ENCODE data around the gene CCDC88B.

The CCDC88B gene

GRCh38 chr11:64330888-64331287 lies 9.1 kb upstream of the CCDC88B start:
- Histone ChIP-seq H3K79me2 (ENCODE audit: insufficient read depth, low read length) (no peaks in the 10 kb centered on the region), H3K4me1 (ENCODE audit: insufficient read depth, low read length, poor library complexity, severe bottlenecking) (no peaks in the 10 kb centered on the region), H3K9me3 (ENCODE audit: insufficient read depth, low read depth, low read length) (no peaks in the 10 kb centered on the region), H3K36me3 (ENCODE audit: insufficient read depth, low read length) (no peaks in the 10 kb centered on the region), H3K9ac (ENCODE audit: low read depth, low read length, poor library complexity, severe bottlenecking) (no peak overlapping the region), H3K9me2 (replicated peaks; ENCODE audit: low read depth, low read length) (no peaks in the 10 kb centered on the region), H3K27me3 (ENCODE audit: insufficient read depth, low read length, poor library complexity, severe bottlenecking) (no peaks in the 10 kb centered on the region), H3F3A (ENCODE audit: low read depth) (no peaks in the 10 kb centered on the region), H2AFZ (ENCODE audit: low read length) (no peak overlapping the region), H3K4me3 (ENCODE audit: low read length, poor library complexity, severe bottlenecking) (no peak overlapping the region), H3K4me2 (ENCODE audit: low read depth, low read length, poor library complexity, severe bottlenecking) (no peak overlapping the region), H4K20me1 (ENCODE audit: insufficient read depth, low read length, poor library complexity, severe bottlenecking) (no peaks in the 10 kb centered on the region)
- TF ChIP-seq CTCF (conservative IDR thresholded peaks at IDR 0.05; ENCODE audit: low read length), result no peak
- no peak for TF ChIP-seq EZH2phosphoT487 (IDR thresholded peaks at IDR 0.05; ENCODE audit: borderline replicate concordance)

- H3K27me3 ChIP-seq (ENCODE audit: insufficient read depth, low read length, poor library complexity, severe bottlenecking), result no peaks in the 10 kb centered on the region
- no peaks in the 10 kb centered on the region for H4K20me1 ChIP-seq (ENCODE audit: insufficient read depth, low read length, poor library complexity, severe bottlenecking)
- H3K4me1 ChIP-seq (ENCODE audit: insufficient read depth, low read length, poor library complexity, severe bottlenecking), result no peaks in the 10 kb centered on the region
- no peaks in the 10 kb centered on the region for H3K36me3 ChIP-seq (ENCODE audit: insufficient read depth, low read length)
- H3K79me2 ChIP-seq (ENCODE audit: insufficient read depth, low read length), result no peaks in the 10 kb centered on the region
- no peaks in the 10 kb centered on the region for H3K9me2 ChIP-seq (replicated peaks; ENCODE audit: low read depth, low read length)
- no peaks in the 10 kb centered on the region for H3K9me3 ChIP-seq (ENCODE audit: insufficient read depth, low read depth, low read length)
- peak overlapping the region; percentile 5 for H3K9ac ChIP-seq (ENCODE audit: low read depth, low read length, poor library complexity, severe bottlenecking)
- H3K4me2 ChIP-seq (ENCODE audit: low read depth, low read length, poor library complexity, severe bottlenecking), result no peak overlapping the region
- H2AFZ ChIP-seq (ENCODE audit: low read length), result no peak overlapping the region
- no peak overlapping the region for H3K4me3 ChIP-seq (ENCODE audit: low read length, poor library complexity, severe bottlenecking)
- H3F3A ChIP-seq (ENCODE audit: low read depth), result no peaks in the 10 kb centered on the region
- TF ChIP-seq CTCF (conservative IDR thresholded peaks at IDR 0.05; ENCODE audit: low read length) (peak; percentile 64), EZH2phosphoT487 (IDR thresholded peaks at IDR 0.05; ENCODE audit: borderline replicate concordance) (no peak)
These were observed 8.2 kb upstream of the CCDC88B start for GRCh38 chr11:64331569-64332371.

- TF ChIP-seq EZH2phosphoT487 (IDR thresholded peaks at IDR 0.05; ENCODE audit: borderline replicate concordance) (no peak), CTCF (conservative IDR thresholded peaks at IDR 0.05; ENCODE audit: low read length) (no peak)
- H4K20me1 ChIP-seq (ENCODE audit: insufficient read depth, low read length, poor library complexity, severe bottlenecking), result no peaks in the 10 kb centered on the region
- no peak overlapping the region for H3K4me2 ChIP-seq (ENCODE audit: low read depth, low read length, poor library complexity, severe bottlenecking)
- no peaks in the 10 kb centered on the region for H3K79me2 ChIP-seq (ENCODE audit: insufficient read depth, low read length)
- H3K36me3 ChIP-seq (ENCODE audit: insufficient read depth, low read length), result no peaks in the 10 kb centered on the region
- no peak overlapping the region for H2AFZ ChIP-seq (ENCODE audit: low read length)
- H3K9ac ChIP-seq (ENCODE audit: low read depth, low read length, poor library complexity, severe bottlenecking), result no peak overlapping the region
- H3K4me1 ChIP-seq (ENCODE audit: insufficient read depth, low read length, poor library complexity, severe bottlenecking), result no peaks in the 10 kb centered on the region
- no peaks in the 10 kb centered on the region for H3K27me3 ChIP-seq (ENCODE audit: insufficient read depth, low read length, poor library complexity, severe bottlenecking)
- H3F3A ChIP-seq (ENCODE audit: low read depth), result no peaks in the 10 kb centered on the region
- H3K9me3 ChIP-seq (ENCODE audit: insufficient read depth, low read depth, low read length), result no peaks in the 10 kb centered on the region
- H3K4me3 ChIP-seq (ENCODE audit: low read length, poor library complexity, severe bottlenecking), result no peak overlapping the region
- no peaks in the 10 kb centered on the region for H3K9me2 ChIP-seq (replicated peaks; ENCODE audit: low read depth, low read length)
These were observed 6.4 kb upstream of the CCDC88B start for GRCh38 chr11:64333556-64333955.
